HL-60/S4 treated with phorbol 12-myristate 13-acetate at 8.2 ng/mL for 4 days and 3 days (cell line): Measurements from ENCODE around the gene MCM9.

Experiments
- in situ Hi-C: fragments of 300-500 bp; cut with MboI; formaldehyde crosslinking; loops from 2 replicates; pipeline ENCODE4 v1.15.0; 2022; ENCODE audit warnings: low sequenced_read_pairs

Gene MCM9

GRCh38 chr6:118933855-118934460 lies 1.0 kb downstream of the MCM9 start:
- in situ Hi-C loops = no loop called here

DNA sequence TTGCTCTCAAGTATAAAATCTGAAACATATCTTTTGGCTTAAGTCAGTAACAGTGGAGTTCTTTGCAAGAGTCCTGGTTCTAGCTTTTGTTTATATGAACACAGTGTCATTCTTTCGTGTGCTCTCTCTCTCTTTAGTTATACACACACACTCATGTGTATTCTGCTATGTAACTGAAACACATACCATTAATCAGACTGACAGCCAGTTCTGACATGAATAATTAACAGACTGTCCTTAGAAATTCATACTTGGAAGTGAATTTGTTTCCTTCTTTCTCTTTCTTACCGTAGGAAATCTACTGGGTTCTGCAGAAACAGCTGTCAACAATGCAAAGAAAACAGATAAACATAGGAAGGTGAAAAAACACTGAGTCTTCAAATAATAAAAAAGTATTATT lies 2.5 kb downstream of the MCM9 start:
- in situ Hi-C loops = no loop called here

- in situ Hi-C loops = no loop called here
Observed at GRCh38 chr6:118931436-118931835, 3.5 kb downstream of the MCM9 start.

DNA sequence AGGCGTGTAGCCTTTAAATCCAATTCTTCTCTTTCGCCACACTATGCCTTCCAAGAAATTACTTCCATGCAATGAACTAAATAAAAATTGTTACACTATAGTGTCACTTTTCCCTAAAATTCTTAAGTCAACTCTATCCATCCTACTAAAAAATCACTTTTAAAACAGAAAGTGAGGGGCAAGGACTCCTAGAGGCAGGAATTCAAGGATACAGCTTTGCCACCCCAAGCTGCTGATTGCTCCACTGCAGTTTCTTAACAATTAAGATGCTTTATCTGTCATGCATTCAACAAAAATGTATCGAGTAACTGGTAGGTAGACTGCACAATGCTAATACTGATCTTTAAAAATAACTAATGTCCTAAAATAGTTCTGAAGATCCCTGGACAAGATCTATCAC lies 4.3 kb downstream of the MCM9 start:
- in situ Hi-C loops = no loop called here

- in situ Hi-C loops = no loop called here
Observed at GRCh38 chr6:118923035-118923434, 11.9 kb downstream of the MCM9 start.

- in situ Hi-C loops = no loop called here
Observed at GRCh38 chr6:118921084-118921483, 13.9 kb downstream of the MCM9 start.

DNA sequence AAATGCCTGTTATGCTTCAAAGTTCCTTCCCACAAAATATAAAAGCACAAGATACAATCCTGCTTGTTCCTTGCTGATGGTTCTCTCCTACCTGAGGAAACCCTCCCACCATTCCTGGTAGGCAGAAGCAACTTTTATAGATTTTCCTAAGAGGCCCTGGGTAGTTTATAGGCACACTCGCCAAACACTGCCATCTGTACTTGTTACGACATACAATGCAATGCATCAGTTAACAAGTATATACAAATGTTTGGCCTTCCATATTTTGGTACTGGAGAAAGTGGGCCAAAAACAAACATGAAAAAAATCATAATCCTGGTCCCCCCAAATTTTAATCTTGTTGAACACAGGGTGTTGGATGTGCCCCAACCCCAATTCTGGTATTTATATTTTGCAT lies 16.6 kb downstream of the MCM9 start:
- in situ Hi-C loops = no loop called here

GRCh38 chr6:118917546-118918328 lies 17.2 kb downstream of the MCM9 start:
- in situ Hi-C loops = no loop called here

DNA sequence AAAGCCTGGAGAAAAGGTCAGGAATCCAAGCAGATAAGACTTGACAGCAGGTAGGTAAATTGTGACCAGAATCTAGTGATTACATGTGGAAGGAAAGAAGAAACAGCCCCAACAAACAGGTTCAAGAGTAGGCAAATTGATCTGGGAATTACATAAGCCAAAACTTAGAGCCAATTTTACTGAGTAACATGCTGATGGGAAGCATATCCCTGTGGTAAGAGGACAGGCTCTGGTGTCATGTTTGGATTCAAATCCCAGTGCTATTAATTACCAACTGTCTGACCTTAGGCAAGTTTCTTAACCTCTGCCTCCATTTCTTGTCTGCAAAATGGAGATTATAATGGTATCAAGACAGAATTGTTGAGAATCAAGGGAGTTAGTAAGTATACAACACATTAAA lies 20.4 kb downstream of the MCM9 start:
- in situ Hi-C loops = no loop called here

GRCh38 chr6:118913161-118913560 lies 21.8 kb downstream of the MCM9 start:
- in situ Hi-C loops = no loop called here

DNA sequence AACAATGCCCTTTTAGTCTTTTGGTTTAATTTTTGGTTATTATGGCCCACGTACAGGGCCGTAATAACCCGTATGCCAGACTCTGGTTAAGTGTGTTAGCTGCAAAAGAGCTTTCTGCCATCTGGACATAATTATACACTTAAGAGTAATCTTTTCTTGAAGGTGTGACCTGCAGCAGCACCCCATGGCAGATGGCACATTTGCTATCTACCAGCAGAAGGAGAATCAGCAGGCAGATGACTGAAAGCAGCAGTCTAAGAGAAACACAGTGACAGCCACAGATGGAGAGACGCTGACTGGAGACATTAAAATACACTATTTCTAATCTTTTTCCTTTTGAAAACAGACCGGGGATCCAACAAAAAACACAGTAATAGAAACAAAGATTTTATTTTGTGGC lies 22.3 kb downstream of the MCM9 start:
- in situ Hi-C loops = no loop called here

DNA sequence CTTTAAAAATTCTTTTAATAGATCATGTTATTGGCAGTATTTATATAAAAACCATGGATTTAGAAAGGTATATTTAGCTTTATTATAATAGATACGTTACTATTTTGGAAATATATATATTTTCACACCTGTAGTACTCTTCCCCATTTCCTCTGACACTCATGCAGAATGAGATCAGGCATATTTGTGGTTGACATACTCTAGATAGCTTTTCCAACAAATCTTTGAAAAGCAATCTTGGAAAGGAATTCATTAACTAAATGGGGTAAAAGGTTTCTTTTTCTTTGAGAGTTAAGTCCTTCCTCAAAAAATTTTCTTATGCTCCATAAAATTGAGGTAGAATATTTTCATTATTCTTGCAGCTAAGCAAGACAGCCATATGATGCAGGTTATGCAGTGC lies 26.5 kb downstream of the MCM9 start:
- in situ Hi-C loops = no loop called here

DNA sequence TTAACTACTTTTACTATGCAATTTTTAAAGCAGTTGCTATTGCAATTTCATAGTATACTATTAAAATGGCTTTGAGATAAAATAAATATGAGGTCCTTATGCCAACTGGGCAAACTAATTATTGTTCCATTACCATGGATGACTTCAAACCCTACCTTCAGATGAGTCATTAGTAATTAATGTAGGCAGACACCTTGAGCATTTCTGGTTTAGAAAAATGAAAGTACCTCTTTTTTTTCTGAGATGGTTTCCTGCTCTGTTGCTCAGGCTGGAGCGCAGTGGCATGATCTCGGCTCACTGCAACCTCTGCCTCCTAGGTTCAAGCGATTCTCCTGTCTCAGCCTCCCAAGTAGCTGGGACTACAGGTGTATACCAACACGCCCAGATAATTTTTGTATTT lies 29.1 kb downstream of the MCM9 start:
- in situ Hi-C loops = no loop called here

DNA sequence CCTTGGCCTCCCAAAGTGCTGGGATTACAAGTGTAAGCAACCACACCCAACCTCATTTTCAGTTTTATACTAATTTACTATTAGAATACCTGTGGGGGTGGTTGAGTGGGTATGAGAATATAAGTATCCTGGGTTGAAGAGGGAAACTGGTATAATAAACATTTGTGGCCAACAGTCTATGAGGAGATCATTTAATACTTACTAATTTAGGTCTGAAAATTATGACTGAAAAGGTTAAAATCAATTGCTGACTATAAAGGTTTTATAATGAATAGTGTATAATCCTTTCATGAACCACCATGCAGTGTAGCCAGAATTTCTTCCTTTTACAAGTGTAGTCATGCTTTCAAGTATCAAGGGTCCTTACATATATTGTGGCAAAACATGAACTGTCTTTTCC lies 29.9 kb downstream of the MCM9 start:
- in situ Hi-C loops = no loop called here

- in situ Hi-C loops = no loop called here
Observed at GRCh38 chr6:118903691-118904090, 31.3 kb downstream of the MCM9 start.

- in situ Hi-C loops = no loop called here
Observed at GRCh38 chr6:118903138-118903537, 31.8 kb downstream of the MCM9 start.

GRCh38 chr6:118902726-118903125 lies 32.2 kb downstream of the MCM9 start:
- in situ Hi-C loops = no loop called here

- in situ Hi-C loops = no loop called here
Observed at GRCh38 chr6:118899948-118900347, 35.0 kb downstream of the MCM9 start.

DNA sequence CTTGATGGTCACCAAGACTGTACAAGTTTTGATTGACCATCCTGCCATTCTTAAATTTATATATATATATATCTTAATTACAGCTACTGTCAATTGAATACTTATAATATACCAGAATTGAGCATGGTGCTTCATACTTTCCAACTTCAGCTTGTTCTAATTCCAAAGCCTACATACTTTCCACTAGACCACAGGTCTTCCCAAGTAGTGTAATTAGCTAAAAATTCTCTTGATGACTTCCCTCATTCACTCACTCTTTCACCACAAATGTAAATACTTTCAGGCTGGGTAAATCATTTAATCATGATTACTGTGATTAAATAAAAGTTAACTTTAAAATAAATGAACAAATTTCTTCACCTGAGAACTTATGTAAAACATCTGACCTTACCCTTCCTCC lies 37.6 kb downstream of the MCM9 start:
- in situ Hi-C loops = no loop called here

DNA sequence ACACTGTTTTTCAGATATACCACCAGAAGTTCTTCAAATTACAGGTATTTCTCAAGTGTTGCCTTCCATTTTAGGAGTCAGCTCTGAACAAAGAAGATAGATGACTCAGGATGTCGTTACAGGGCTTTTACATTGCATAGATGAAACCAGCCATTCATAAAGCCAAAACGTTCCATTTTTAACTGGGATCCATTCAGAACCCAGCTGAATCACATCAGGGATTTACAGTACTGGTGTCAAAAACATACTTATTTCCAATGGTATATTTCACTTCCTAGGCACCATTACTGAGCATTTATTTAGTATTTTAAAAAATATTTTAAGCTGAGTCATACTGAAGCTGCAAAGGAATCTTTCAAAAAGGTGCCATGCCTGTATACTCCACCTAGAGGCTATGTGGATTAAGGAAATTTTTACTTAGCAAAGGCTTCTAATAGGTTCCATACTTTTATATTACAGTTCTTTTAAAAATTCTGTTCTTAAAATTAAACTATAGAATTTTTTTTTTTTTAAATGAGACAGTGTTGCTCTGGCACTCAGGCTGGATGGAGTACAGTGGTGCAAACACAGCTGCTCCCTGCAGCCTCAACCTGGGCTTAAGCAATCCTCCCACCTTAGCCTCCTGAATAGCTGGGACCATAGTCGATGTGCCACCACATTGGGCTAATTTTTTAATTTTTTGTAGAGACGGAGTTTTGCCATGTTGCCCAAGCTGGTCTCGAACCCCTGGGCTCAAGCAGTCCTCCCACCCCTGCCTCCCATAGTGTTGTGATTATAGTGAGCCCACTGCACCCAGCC lies 38.4 kb downstream of the MCM9 start:
- in situ Hi-C loops = no loop called here

DNA sequence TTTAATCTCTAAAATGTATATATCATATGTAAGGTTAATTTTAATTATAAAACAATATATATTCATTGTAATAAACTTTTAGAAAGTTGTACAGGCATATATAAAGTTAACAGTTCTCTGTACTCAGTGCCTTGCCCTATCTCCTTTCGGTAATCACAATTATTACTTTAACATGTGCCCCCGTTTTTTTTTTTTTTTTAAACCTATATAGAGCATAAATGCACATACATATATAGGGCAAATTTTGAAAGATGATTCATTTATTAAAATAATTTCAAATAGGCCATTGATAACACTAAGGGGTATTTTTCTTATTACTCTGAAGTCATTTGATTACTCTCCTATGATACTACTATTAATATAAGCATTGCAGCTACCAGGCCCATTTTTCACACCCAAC lies 39.1 kb downstream of the MCM9 start:
- in situ Hi-C loops = no loop called here

GRCh38 chr6:118895261-118895560 lies 39.7 kb downstream of the MCM9 start:
- in situ Hi-C loops = no loop called here
